Memory B cell (primary cell): Measurements from ENCODE around the gene ADAMTSL1.
"Not testable (repeated sequence)": the region's sequence is repeated elsewhere in the genome, so short reads cannot be mapped to it uniquely, and the experiment has no call there.

ENCODE experiments used
- ATAC-seq: fragments of 150-1000 bp; cut with Tn5 transposase; 2 replicates; pipeline ENCODE4 v1.10.0; 2021; ENCODE audit warnings: low read depth, mild to moderate bottlenecking, moderate library complexity
- DNase-seq, 2 donors: peaks; one replicate each; pipeline ENCODE4 v3.0.0; 2022; ENCODE audit warnings: low spot score in 2 of 2
- H3K27ac Mint-ChIP-seq: one replicate; pipeline ENCODE4 v1.8.0; 2022; ENCODE audit warnings: mild to moderate bottlenecking, moderate library complexity, mixed read lengths
- H3K27me3 Mint-ChIP-seq: one replicate; pipeline ENCODE4 v1.8.0; 2022; ENCODE audit warnings: mixed read lengths
- H3K36me3 Mint-ChIP-seq: one replicate; pipeline ENCODE4 v1.8.0; 2022; ENCODE audit warnings: mild to moderate bottlenecking, mixed read lengths
- H3K4me1 Mint-ChIP-seq: one replicate; pipeline ENCODE4 v1.8.0; 2022; ENCODE audit warnings: mixed read lengths
- H3K4me3 Mint-ChIP-seq: one replicate; pipeline ENCODE4 v1.8.0; 2022; ENCODE audit warnings: mild to moderate bottlenecking, moderate library complexity, mixed read lengths
- H3K9me3 Mint-ChIP-seq: one replicate; pipeline ENCODE4 v1.8.0; 2022; ENCODE audit warnings: mixed read lengths

Gene ADAMTSL1

DNA sequence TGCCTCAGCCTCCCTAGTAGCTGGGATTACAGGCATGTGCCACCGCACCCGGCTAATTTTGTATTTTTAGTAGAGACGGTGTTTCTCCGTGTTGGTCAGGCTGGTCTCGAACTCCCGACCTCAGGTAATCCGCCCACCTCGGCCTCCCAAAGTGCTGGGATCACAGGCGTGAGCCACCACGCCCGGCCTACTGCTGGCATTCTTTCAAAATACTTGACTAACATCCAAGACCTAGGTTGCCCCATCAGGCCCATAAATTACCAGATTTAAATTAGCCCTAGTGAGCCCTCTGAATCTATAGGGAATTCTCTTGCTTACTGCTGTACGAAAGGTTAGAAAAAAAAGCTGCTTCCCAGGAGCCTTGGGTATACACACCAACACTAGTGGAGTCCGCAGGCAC lies 456.7 kb downstream of the ADAMTSL1 start:
- H3K9me3 Mint-ChIP-seq, H3K4me3 Mint-ChIP-seq, H3K27me3 Mint-ChIP-seq, H3K4me1 Mint-ChIP-seq, H3K36me3 Mint-ChIP-seq, H3K27ac Mint-ChIP-seq, ATAC-seq, DNase-seq: not testable (repeated sequence)

DNA sequence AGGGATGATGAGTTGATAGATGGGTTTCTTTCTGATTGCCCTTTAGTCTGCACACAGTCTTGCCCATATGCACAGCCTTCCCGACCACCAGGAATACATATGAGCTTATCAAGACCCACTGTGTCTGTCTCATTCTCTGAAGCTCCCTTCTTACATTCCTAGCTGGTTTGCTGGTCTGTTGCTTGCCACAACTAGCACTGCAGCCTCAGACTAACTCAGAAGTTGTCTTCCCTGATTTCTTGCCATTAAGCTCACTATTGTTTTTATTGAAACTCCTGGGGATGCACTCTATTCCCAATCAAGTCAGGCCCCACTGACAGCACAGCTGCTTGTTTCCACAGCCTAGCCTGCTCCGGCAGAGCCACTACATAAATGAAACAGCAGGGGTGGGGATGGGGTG lies 461.6 kb downstream of the ADAMTSL1 start:
- peaks cover 6% of the 10 kb centered on the region for H3K9me3 Mint-ChIP-seq
- no peak for DNase-seq
- no peak for ATAC-seq
- H3K36me3 Mint-ChIP-seq = no peaks in the 10 kb centered on the region
- H3K4me3 Mint-ChIP-seq = no peak overlapping the region
- peaks cover 2% of the 10 kb centered on the region for H3K27me3 Mint-ChIP-seq
- H3K27ac Mint-ChIP-seq = no peak overlapping the region
- H3K4me1 Mint-ChIP-seq = no peaks in the 10 kb centered on the region

DNA sequence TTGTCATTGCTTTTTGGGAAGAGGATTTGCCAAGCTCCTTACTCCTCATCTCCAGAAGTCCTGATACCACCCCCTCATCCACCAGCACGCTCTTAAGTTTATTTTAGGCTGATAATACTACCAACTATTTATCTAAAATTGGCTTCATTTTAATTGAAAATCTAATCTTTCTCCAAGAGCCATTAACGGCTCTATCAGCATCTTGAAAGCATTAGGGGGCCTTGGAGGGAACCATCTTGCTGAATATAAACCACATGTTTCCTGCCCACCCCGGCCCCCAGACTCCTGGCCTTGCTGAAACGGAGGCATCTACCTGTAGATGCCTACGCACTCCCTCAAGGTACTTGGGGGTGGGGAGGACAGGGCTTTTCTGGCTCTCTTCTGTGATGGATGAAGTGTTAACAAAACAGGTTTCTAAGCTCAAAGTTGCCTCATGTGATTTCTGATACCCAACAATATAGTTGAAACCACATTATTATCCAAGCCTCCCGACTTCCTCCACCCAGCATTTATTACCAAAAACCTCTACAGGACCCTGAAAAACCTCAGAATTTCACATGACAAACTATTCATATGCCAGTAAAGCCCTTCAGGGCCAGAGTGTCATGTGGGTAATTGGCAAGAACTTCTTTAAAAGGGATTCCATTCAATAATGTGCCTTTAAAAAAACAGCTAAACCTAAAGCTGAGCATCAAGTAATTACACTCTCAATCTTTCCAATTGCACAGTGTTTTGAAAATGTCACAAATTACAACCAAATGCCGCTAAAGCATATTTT lies 462.3 kb downstream of the ADAMTSL1 start:
- Mint-ChIP-seq H3K4me3 (no peak overlapping the region), H3K27ac (no peak overlapping the region), H3K9me3 (peaks cover 6% of the 10 kb centered on the region), H3K4me1 (no peaks in the 10 kb centered on the region), H3K36me3 (no peaks in the 10 kb centered on the region), H3K27me3 (peaks cover 2% of the 10 kb centered on the region)
- ATAC-seq (no peak), DNase-seq (no peak)

DNA sequence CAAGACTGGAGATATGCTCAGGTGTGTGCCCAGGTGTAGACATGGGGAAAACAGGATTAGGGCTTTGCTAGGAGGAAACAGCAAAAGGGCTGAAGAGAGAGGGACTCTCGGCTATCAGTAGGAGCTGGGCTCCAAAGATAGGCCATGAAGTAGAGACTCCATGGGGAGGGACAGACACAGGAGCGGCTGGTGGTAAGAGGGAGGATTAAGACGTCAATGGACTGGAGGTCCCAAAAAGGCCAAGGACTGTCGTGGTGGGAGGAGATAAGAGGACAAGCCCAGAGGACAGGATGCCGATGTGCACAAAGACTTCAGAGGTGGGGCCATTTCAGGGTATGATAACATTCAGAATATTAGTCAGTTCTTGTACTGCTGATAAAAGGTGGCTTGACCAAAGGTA lies 466.0 kb downstream of the ADAMTSL1 start:
- no peak overlapping the region for H3K4me3 Mint-ChIP-seq

DNA sequence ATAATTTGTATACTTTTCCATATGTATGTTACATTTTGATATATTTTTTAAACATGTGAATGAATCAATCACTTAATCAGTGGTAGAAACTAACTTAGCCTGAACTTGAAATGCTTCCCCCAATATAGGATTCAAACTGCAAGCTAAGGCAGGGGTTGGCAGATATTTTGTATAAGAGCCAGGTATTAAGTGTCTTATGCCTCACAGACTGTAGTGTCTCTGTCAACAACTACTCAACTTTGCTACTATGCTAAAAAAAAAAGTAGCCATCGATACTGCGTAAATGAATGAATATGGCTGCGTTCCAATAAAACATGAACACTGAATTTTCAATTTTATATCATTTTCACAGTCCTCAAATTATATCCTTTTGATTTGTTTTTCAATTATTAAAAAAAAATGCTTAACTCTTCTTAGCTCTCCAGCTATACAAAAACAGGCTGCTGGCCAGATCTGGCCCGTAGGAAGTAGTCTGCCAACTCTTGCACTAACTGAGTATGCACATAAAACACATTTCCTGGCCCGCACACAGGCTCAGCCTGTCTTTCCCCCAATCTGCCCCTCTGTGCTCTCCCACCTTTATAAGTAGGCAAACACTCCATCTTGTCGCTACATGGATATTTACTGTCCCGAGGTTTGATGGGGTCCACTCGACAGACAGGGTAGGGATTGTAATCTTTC lies 467.2 kb downstream of the ADAMTSL1 start:
- ATAC-seq = no peak
- Mint-ChIP-seq H3K9me3 (peaks cover 4% of the 10 kb centered on the region), H3K4me3 (no peak overlapping the region), H3K4me1 (no peaks in the 10 kb centered on the region), H3K36me3 (no peaks in the 10 kb centered on the region), H3K27ac (no peak overlapping the region), H3K27me3 (peaks cover 12% of the 10 kb centered on the region)
- DNase-seq = no peak

More for the DNA sequence above, 466.0 kb downstream of the ADAMTSL1 start:
- Mint-ChIP-seq H3K27me3 (peaks cover 8% of the 10 kb centered on the region), H3K9me3 (peaks cover under 1% of the 10 kb centered on the region), H3K27ac (no peak overlapping the region), H3K4me1 (no peaks in the 10 kb centered on the region), H3K36me3 (no peaks in the 10 kb centered on the region)
- ATAC-seq (no peak), DNase-seq (no peak)

DNA sequence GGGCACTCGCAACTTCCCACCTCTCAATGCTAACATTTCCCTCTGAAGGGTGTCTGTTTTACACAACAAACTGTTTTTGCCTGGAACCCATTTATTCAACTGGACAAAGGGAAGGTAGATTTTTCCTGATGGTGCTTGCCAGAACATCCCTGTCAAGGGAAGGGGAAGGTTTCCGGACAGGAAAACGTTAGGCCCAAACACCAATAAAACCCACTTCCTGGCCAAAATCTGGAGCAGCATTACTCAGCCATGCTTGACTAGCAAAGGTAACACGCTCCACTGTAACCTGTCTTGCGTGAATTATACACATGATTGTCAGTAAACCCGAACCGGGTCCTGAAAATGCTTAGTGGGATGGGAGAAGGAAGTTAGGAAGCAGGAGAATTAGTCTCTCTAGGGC lies 468.8 kb downstream of the ADAMTSL1 start:
- Mint-ChIP-seq H3K4me1 (no peaks in the 10 kb centered on the region), H3K4me3 (no peak overlapping the region), H3K9me3 (peaks cover 4% of the 10 kb centered on the region), H3K27ac (no peak overlapping the region), H3K36me3 (no peaks in the 10 kb centered on the region), H3K27me3 (peaks cover 11% of the 10 kb centered on the region)
- ATAC-seq = no peak
- DNase-seq = no peak

DNA sequence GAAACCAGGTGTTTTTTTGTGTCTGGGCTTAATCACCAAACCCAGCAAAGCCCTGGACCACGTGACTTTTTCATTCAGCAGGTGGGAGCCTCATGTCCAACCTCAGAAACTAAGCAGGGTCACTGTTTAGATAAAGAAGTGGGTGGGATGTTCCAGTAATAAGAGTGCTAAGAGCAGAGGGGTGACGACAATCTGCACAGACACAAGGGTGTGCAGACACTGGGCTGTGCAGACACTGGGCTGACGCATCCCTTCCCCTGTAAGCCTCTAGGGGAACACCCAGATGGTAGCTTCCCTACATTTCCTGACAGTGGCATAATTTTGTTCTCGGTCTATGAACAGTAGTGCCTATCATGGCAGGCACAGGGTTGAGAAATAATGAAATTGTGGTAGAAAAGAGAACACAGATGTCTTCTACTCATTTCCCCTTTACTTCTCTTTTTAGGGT lies 474.0 kb downstream of the ADAMTSL1 start:
- ATAC-seq (no peak), DNase-seq (no peak)
- H3K36me3 Mint-ChIP-seq = no peaks in the 10 kb centered on the region
- H3K4me1 Mint-ChIP-seq = no peaks in the 10 kb centered on the region
- H3K4me3 Mint-ChIP-seq = no peak overlapping the region
- H3K9me3 Mint-ChIP-seq = peaks cover 4% of the 10 kb centered on the region
- no peak overlapping the region for H3K27ac Mint-ChIP-seq
- H3K27me3 Mint-ChIP-seq = peaks cover 9% of the 10 kb centered on the region

DNA sequence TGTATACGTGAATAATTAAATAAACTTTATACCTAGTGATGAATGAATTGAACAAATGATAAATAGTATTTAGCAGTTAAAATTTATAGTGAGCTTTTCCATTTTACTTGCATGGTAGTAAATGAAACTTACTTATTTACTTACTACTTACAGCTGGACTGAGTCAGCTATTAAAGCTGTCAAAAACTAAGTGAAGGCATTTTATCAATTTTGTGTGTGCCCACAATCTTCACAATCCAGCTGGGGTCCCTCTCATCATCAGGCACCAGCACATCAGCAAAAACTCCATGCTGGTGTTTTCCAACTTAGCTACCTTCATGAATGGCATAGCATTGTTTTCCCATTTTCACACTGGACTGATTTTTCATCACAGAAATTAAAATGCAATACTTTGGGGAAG lies 478.0 kb downstream of the ADAMTSL1 start:
- H3K9me3 Mint-ChIP-seq = no peaks in the 10 kb centered on the region

DNA sequence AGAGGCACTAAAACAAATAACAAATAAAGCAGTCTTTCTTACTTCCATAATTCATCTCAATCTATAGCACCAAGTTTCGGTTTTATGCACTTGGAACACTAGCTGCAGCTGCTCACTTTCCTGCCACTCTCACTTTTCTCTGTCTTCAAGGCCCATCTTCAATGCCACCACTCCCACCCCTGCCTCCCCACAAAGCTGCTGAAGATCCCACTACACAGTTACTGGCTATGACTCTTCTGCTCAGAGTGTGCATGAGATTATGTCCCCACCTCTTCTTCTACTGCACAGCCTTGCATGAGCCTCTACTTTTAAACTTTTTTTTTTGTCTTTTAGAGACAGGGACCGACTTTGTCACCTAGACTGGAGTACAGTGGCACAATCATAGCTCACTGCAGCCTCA lies 481.7 kb downstream of the ADAMTSL1 start:
- no peak overlapping the region for H3K4me3 Mint-ChIP-seq
- no peak overlapping the region for H3K27ac Mint-ChIP-seq
- H3K27me3 Mint-ChIP-seq = peaks cover 8% of the 10 kb centered on the region
- H3K36me3 Mint-ChIP-seq = no peaks in the 10 kb centered on the region
- no peaks in the 10 kb centered on the region for H3K9me3 Mint-ChIP-seq
- no peaks in the 10 kb centered on the region for H3K4me1 Mint-ChIP-seq
- ATAC-seq (no peak), DNase-seq (no peak)

More for the DNA sequence above, 478.0 kb downstream of the ADAMTSL1 start:
- Mint-ChIP-seq H3K27ac (no peak overlapping the region), H3K4me3 (no peak overlapping the region), H3K36me3 (no peaks in the 10 kb centered on the region), H3K27me3 (peaks cover 5% of the 10 kb centered on the region), H3K4me1 (no peaks in the 10 kb centered on the region)
- no peak for ATAC-seq
- DNase-seq = no peak
